Hindlimb muscle (tissue), 1 donor: ENCODE results near the gene GJB3. TPM values are rescaled to one million over a fixed set of nuclear protein-coding genes. Genes with fewer than 3 reads are reported as not detected.
"Not testable (repeated sequence)": the region's sequence is repeated elsewhere in the genome, so short reads cannot be mapped to it uniquely, and the experiment has no call there.

Source experiments
- DNase-seq: peaks from one replicate; pipeline ENCODE4 v3.0.0-alpha.2; 2013
- polyA plus RNA-seq: library from polyadenylated mRNA; unstranded; fragments of 120-200 nt; gene quantifications from one replicate; pipeline ENCODE4 v1.2.1, GENCODE V29; 2013; ENCODE audit not compliant: insufficient read length

The GJB3 gene
- polyA plus RNA-seq, 1 donor, result 0.25 TPM

DNA sequence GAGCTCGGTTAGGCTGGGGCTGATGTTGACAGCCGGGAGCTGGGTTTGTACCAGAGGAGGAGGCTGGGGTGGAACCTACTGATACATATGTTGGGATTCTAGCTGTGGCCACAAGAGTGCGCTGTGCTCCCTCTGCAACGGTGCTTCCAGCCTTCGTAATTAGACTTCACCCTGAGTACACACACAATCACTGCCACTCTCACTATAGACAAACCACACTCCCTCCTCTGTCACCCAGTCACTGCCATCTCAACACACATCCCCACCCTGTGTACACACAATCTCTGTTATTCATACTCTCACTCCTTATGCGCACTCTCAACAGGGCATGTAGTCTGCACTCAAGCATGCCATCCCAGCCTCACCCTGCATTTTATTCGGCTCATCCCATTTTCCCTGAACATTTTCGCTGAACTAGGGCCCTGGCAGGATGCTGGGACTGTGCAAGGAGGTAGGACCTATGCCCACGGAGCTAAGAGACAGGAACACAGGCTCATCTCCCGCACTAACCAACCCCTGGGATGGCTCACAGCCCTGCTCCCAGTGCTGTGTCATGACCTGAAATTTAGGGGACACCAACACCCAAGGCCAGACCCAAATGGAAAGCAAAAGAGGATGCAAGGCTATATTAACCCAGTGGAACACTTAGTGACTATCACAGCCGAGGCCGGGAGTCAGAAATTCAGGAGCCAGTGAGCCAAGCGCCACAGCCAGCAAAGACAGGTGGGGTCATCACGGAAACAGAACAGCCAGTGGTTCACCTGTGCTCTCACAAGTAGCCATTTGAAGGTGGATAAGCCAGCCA, 5.7 kb downstream of the GJB3 start:
- DNase-seq, result peak; percentile 53

DNA sequence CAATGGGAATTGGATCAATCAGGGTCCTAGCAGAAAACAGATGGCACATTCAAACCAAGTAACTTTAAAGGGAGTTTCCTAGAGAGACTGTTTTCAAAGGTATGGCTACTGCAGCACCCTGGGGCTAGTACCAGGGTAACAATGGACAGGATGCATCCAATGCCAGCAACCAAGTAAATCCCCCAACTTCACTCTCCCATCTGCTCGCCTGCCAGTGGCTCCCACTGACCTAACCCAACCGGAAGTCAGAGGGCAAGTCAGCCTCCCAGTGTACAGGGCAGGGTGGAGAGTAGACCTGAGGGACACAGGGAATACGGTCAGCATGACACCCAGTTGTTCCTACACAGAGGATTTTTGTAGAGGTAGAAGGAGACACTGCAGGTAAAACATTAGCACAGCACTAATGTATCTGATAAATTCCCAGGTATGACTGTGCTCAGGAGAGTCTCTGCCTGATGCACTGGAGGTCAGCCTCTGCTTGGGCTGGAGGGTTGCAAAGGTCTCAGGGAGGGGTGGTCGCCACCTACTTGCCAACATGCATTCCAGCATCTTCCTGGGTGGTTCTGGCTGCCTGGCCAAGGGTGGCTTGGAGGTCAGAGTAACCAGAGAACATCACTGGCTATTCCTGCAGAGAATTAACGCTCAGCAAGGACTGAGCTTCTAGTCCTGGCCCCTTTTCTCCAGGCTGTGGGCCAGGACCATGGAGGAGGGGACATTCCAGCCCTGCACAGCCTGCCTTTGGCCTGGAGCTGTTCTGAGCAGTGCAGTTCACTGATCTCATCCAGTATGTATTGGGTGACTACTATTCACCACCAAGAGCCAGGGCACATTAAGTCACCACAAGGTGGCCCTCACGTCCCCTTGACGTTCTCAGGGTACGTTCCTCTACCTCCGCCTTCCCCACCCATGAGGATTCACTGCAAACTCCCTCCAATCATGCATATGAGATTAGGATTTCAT, 6.7 kb downstream of the GJB3 start:
- DNase-seq, result no peak

DNA sequence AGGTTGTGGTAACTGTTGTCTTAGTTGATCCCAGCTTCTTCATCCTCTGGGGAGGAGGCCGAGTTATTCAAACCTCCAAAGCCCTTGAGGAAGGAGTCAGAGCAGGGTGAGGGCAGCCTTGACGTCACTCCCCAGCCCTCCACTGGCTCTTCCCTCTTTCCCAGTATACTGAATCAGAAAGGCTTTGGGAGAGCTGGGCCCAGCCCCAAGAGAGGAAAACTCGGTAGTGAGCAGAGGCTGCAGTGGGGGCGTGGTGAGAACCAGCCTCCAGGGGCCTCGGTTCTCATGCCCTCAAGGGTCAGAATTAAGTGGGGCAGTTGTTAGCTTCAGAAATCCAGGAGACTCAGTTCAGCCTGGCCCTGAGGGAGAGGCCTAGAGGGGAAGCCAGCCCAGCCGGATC, 10.0 kb downstream of the GJB3 start:
- no peak for DNase-seq

DNA sequence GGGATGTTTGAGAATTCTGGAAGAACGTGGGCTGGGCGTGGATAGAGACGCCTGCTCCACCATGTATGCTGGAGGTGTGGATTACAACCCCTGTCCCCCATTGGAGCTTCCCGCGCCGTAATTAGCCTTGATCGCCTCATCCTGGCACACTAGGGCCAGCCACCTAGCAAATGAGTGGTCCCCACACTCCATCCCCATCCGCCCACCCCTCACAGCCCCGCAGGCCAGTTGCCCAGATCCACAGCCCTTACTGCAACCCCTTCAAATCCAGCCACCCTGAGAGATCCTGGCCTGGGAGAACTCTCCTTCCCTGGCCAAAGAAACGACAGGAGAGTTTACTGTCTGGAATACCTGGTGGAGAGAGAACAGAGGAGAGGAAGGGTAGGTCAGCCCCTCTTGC, 11.4 kb downstream of the GJB3 start:
- no peak for DNase-seq

DNA sequence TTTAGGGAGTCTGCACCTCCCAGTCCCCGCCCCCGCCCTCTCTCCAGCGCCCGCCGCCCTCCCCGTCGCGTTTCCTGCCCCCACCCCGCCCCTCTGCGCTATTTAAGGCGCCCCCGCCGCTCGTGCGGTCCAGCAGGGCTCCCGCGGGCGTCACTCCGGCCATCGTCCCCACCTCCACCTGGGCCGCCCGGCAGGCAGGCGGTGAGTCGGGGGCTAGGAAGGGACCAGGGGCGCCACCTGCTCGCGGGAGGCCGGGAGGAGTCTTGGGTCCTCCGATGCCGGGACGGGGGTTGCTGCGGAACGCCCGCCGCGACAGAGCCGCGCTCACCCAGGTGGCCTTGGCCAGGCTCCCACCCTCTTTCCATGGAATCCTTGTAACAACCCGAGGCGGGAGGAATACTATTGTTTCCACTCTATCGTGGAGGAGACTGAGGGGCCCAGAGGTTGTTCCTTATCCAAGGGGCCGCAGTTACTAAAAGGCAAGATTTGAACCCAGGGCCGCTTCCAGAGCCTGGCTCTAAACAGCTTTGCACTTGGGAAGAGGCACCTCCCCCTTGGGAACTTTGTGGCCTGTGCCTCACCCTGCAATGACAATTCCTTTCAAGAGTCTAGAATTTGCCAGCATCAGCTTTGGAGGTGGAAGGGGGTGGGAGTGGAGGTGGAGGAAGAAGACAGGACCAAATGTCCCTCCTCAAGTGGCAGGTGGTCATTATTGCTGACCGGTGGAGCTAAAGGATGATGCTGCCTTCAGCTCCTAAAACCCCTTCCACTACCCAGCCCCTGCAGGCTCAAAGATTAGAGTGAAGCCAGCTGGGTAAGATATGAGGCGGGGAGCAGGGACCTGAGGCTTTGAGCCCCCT, 12.1 kb downstream of the GJB3 start, which contains the start of gene GJA4:
Gene GJA4 (plus strand): TSS at position 132 of the 860 bp plus-strand sequence. CDS start 1,215 bp downstream, outside the sequence.
- DNase-seq, result no peak

DNA sequence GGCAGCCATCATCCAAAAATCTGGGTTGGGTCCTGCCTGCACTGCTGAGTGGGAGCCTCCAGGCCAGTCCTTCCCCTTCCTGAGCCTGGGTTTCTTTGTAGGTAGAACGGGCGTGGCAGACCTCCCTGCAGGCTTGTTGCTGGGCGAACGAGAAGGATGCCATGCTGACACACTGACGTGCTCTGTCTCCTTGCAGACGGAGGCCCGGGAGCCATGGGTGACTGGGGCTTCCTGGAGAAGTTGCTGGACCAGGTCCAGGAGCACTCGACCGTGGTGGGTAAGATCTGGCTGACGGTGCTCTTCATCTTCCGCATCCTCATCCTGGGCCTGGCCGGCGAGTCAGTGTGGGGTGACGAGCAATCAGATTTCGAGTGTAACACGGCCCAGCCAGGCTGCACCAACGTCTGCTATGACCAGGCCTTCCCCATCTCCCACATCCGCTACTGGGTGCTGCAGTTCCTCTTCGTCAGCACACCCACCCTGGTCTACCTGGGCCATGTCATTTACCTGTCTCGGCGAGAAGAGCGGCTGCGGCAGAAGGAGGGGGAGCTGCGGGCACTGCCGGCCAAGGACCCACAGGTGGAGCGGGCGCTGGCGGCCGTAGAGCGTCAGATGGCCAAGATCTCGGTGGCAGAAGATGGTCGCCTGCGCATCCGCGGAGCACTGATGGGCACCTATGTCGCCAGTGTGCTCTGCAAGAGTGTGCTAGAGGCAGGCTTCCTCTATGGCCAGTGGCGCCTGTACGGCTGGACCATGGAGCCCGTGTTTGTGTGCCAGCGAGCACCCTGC, 13.2 kb downstream of the GJB3 start:
- DNase-seq, result no peak

DNA sequence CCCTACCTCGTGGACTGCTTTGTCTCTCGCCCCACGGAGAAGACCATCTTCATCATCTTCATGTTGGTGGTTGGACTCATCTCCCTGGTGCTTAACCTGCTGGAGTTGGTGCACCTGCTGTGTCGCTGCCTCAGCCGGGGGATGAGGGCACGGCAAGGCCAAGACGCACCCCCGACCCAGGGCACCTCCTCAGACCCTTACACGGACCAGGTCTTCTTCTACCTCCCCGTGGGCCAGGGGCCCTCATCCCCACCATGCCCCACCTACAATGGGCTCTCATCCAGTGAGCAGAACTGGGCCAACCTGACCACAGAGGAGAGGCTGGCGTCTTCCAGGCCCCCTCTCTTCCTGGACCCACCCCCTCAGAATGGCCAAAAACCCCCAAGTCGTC, 13.8 kb downstream of the GJB3 start:
- no peak for DNase-seq

DNA sequence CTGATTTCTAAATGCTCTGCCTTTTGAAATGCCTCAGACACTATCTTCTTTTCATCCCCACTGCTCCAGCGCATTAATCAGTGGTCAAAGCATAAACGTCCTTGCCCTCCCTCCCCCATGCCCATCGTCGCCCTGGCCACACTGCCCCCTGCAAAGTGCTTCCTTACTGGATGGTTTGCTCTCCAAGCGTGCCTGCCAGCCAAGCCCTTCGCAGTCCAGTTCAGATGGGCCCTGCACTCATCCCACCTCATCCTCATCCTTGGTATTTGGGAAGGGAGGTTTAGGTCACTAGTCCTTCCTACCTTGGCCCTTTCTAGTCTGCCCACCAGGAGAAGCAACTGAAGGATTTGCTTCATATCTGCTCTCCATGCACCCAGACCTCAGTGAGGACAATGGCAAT, 14.9 kb downstream of the GJB3 start:
- no peak for DNase-seq

DNA sequence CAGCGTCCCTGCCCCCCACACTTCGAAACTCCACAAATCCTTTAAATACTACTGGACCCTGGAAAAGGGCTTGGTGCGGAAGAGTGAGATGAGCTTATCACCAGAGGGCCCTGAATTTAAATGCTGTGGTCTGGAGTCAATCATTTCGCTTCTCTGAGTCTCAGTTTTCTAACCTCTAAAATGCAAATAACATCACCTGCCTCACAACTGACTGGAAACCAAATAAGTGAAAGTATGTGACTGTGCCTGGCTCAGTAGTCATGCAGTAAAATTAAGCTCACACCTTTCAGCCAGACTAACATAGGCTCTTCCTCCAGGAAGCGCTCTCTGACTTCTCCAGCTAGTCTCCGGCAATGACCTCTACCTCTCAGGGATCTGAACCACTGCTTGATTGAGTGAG, 16.0 kb downstream of the GJB3 start:
- DNase-seq, result no peak

DNA sequence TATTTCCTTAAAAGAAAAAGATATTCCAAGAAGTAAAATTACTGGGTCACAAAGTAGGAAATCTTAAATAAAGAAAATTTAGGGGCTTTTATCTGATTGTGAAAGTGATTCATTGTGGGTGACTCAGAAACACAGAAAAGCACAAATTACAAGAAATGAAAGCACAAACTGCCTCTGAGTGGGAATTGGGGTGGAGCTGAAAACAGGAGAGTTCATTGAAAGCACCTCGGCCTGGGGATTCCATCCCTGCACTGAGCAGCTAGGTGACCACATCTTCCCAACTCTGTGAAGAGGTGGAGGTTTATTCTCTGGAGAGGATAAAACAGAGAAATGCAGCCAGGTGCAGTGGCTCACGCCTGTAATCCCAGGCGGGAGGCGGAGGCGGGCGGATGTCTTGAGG, 19.2 kb downstream of the GJB3 start:
- DNase-seq, result no peak

DNA sequence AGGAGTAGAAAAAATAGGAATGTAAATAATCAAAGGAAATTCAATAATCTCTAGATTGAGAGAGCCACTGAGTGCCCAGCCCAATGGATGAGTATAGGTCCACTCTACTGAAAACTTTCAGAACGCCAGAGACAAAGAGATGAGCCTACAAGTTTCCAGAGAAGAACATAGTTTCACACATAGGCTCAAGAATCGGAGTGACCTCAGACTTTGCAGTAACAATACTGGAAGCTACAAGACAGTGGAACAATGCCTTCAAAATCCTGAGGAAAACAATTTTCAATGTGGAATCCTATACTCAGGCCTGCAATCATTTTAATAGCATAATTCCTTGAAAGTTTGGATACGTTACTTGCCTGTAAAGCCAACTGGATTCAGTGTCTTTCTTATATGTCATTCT, 22.8 kb downstream of the GJB3 start:
- no peak for DNase-seq

DNA sequence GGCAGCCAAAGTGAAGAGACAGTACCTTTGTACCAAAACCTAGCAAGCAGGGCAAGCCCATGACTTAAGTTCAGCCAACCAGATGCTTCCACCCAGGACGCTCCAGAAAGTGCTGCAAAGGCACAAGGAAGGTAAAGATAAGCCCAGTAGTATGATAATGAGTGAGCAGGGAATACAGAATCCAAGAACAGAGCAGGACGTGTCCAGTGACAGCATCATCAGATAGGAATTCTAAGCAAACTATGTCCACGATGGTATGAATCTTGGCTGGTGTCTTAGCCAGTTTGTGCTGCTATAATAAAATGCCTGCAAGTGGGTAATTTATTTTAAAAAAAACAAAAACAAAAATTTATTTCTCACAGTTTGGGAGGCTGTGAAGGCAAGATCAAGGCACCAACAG, 25.4 kb downstream of the GJB3 start:
- DNase-seq, result no peak

DNA sequence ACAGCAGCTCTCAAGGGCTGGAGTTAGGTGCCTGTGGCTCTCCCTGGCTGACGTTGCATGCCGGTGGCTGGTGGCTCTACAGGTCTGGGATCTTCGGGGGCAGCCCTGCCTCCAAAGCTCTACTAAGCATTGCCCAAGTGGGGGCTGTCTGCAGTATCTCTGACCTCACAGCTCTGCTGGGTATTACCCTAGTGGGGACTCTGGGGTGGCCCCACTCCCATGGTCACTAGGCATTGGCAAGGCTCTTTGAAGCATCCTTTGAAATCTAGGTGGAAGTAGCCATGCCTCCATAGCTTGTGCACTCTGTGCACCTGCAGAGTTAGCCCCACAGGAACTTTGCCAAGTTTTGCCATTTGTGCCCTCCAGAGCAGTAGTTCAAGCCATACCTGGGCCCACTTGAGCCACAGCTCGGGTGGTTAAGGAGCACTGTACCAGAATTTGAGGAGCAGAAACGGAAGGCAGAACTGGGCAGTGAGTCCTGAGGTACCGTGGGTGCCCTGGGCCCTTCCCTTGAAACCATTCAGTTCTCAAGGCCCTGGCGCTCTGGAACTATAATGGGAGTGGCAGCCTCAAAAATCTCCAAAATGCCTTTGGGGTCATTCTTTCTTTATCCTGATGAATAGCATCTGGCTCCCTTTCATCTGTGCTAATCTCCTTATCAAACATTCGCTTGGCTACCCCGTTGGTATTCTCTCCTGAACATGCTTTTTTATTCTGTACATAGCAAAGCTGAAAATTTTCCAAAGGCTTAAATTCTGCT, 27.2 kb downstream of the GJB3 start:
- DNase-seq, result no peak

DNA sequence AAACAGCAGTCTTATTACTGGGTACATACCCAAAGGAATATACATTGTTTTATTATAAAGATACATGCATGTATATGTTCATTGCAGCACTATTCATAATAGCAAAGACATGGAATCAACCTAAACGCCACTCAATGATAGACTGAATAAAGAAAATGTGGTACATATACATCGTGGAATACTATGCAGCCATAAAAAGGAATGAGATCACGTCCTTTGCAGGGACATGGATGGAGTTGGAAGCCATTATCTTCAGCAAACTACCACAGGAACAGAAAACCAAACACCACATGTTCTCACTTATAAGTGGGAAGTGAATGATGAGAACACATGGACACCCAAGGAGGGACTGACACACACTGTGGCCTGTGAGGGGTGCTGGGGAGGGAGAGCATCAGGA, 29.8 kb downstream of the GJB3 start:
- not testable (repeated sequence) for DNase-seq

DNA sequence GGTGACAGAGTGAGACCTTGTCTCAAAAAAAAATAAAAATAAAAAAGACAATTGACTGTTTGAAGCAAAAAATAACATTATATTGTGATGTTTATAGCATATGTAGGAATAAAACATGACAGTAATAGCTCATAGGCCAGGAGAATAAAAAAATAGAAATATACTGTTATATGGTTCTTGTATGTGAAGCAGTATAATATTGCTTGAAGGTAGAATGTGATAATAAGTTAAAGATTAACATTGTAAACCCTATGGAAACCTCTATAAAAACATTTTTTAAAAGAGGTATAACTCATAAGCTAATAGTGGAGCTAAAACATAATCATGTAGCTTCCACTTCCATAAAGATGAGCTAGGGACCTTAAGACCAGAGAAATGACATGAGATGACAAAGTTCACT, 35.3 kb downstream of the GJB3 start:
- DNase-seq, result no peak

DNA sequence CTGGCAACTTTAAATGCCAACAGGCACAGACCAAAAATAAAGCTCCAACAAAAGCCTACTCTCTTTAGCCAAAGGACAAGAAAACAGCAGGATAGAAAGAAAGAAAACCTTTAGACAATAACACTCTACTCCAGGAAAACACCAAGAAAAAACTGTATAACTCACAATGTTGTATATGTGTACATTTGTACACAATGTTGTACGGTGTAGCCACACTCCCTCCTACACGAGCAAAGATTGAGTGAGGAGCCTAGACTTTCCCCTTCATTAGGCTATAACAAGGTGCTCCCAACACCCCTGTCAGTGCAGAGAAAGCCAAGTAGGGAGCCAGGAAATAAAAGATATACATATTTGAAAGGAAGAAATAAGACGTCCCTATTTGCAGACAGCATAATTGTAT, 35.8 kb downstream of the GJB3 start:
- DNase-seq, result no peak

DNA sequence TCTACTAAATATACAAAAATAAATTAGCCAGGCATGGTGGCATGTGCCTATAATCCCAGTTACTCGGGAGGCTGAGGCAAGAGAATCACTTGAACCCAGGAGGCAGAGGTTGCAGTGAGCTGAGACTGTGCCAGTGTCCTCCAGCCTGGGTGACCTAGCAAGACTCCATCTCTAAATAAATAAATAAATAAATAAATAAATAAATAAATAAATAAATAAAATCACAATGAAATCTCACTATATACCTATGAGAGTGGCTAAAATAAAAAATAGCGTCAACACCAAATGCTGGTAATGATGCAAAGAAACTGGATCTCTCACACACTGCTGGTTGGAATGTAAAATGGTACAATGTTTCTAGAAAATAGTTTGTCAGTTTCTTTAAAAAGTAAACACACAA, 37.8 kb downstream of the GJB3 start:
- not testable (repeated sequence) for DNase-seq

DNA sequence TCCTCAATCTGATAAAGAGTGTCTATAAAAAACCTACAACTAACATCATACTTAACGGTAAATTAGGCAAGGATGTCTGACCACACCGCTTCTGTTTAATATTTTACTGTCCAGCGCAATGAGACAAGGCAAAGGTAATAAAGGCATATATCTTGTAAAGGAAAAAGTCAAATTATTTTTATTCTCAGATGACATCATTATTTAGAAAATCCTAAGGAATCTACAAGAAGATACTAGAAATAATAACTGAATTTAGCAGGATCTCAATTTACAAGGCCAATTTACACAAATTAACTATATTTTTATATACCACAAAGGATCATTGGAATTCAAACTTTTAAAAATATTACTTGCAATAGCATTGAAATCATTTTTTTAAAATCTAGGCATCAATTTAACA, 41.2 kb downstream of the GJB3 start:
- DNase-seq, result no peak

DNA sequence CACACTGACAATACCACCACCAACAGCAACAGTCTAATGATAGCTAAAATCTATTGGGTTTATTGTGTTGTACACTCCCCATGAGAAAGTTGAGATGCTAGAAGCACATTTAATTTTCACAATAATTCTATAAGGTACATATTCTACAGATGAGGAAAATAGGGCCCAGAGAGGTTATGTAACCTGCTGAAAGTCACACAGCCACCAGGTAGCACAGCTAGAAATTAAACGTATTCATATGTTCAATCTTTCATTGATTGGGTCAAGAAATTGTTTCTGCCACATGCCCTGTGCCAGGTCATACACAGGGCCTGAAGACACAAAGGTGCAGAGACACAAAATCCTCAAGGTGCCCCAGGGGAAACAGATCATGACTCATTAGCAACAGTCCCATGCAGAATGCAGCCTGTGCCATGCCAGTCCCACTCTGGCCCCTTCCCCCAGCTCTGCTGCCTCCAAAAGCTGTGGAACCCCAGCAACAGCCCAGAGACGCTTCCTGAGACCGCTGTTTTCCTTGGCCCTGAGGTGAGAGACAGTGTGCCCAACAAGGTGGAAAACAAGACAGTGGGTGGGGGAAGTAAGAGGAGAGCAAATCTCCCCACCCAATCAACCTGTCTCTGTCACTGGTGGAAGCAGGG, 43.9 kb downstream of the GJB3 start:
- DNase-seq, result no peak

DNA sequence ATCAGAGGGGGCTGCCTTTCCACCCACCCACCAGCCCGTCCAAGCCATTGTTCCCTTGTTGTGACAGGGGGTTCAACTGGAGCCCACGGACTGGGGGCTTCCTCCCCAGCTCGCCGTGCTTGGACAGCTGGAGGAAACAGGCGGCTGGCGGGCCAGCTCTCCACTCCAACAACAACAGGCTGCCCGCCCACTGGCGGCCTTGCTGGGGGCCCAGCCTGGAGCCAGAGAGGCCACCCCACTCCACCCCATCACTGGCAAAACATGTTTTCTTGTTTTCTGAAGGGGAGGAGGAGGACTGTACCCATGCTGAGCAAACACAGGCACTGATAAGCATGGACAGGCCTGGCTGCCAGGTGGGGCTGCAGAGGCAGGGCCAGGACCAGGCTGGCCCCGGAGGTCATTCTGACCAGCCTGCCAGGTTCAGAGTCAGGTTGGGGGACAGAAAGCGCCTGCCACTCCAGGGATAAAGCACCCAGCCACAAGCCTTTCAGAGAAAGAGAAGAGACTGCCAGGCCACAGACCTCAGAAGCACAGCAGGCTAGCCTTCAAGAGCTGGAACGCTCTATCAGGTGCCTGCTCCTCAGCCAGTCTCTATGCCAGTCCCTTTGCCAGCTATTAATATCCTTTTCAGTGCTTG, 44.6 kb downstream of the GJB3 start:
- DNase-seq, result no peak
